ENCODE data around the gene GAS1.

Gene GAS1

GRCh38 chr9:86962692-86963091 is 15.4 kb upstream of the GAS1 start:
- in situ Hi-C loops (cut with HindIII; ENCODE audit: low pct_ligation_motif_present, low sequenced_read_pairs) = loop anchor here (25.0 kb wide), 1 partner anchor 100 kb away; no protein-coding TSS in a partner anchor
- Histone ChIP-seq H3K27ac (no peak overlapping the region), H3K27me3 (replicated peaks) (no peaks in the 10 kb centered on the region), H3K4me3 (ENCODE audit: low read depth, low read length) (no peak overlapping the region), H3K36me3 (replicated peaks) (no peaks in the 10 kb centered on the region)
- DNase-seq = no peak
- TF ChIP-seq, protein P1, sequence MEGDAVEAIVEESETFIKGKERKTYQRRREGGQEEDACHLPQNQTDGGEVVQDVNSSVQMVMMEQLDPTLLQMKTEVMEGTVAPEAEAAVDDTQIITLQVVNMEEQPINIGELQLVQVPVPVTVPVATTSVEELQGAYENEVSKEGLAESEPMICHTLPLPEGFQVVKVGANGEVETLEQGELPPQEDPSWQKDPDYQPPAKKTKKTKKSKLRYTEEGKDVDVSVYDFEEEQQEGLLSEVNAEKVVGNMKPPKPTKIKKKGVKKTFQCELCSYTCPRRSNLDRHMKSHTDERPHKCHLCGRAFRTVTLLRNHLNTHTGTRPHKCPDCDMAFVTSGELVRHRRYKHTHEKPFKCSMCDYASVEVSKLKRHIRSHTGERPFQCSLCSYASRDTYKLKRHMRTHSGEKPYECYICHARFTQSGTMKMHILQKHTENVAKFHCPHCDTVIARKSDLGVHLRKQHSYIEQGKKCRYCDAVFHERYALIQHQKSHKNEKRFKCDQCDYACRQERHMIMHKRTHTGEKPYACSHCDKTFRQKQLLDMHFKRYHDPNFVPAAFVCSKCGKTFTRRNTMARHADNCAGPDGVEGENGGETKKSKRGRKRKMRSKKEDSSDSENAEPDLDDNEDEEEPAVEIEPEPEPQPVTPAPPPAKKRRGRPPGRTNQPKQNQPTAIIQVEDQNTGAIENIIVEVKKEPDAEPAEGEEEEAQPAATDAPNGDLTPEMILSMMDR (IDR thresholded peaks at IDR 0.05; ENCODE audit: low read depth, low read length, missing control alignments) = no peak

DNA sequence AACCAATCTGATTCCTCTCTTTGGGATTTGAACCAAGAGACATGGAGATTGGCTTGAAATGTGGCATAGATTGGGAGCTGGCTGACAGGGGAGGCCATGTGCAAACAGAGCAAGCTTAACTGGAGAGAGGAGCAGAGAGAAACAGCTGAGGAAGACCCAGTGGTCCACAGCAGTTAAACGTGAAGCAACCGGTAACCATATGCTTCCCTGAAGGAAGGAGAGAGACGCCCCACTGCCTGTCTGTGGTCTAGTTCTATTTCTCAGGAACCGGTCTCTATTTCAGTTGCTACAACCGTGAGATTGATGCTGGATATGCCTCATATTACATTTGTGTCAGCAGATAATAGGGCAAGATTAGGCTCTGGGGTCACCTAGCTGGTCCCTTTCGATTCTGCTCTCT is 13.6 kb upstream of the GAS1 start:
- DNase-seq = no peak
- TF ChIP-seq, protein P1 (IDR thresholded peaks at IDR 0.05; ENCODE audit: low read depth, low read length, missing control alignments) = no peak
- Histone ChIP-seq H3K36me3 (replicated peaks) (no peaks in the 10 kb centered on the region), H3K4me3 (ENCODE audit: low read depth, low read length) (no peak overlapping the region), H3K27ac (no peak overlapping the region), H3K27me3 (replicated peaks) (no peaks in the 10 kb centered on the region)
- in situ Hi-C loops (cut with HindIII; ENCODE audit: low pct_ligation_motif_present, low sequenced_read_pairs) = loop anchor here (25.0 kb wide), 1 partner anchor 101 kb away; no protein-coding TSS in a partner anchor

- H3K36me3 ChIP-seq (replicated peaks) = no peaks in the 10 kb centered on the region
- H3K27ac ChIP-seq = no peak overlapping the region
- TF ChIP-seq, protein P1 (IDR thresholded peaks at IDR 0.05; ENCODE audit: low read depth, low read length, missing control alignments) = no peak
- in situ Hi-C loops (cut with HindIII; ENCODE audit: low pct_ligation_motif_present, low sequenced_read_pairs) = loop anchor here (25.0 kb wide), 1 partner anchor 104 kb away; no protein-coding TSS in a partner anchor
- no peaks in the 10 kb centered on the region for H3K27me3 ChIP-seq (replicated peaks)
- DNase-seq = no peak
- no peak overlapping the region for H3K4me3 ChIP-seq (ENCODE audit: low read depth, low read length)
Observed at GRCh38 chr9:86958203-86958602, 10.9 kb upstream of the GAS1 start.

GRCh38 chr9:86955561-86955960 is 8.3 kb upstream of the GAS1 start:
- Histone ChIP-seq H3K36me3 (replicated peaks) (no peaks in the 10 kb centered on the region), H3K27me3 (replicated peaks) (no peaks in the 10 kb centered on the region), H3K27ac (no peak overlapping the region), H3K4me3 (ENCODE audit: low read depth, low read length) (no peak overlapping the region)
- TF ChIP-seq, protein P1 (IDR thresholded peaks at IDR 0.05; ENCODE audit: low read depth, low read length, missing control alignments) = no peak
- in situ Hi-C loops (cut with HindIII; ENCODE audit: low pct_ligation_motif_present, low sequenced_read_pairs) = loop anchor here (25.0 kb wide), 1 partner anchor 107 kb away; no protein-coding TSS in a partner anchor
- no peak for DNase-seq

GRCh38 chr9:86955042-86955441 is 7.7 kb upstream of the GAS1 start:
- in situ Hi-C loops (cut with HindIII; ENCODE audit: low pct_ligation_motif_present, low sequenced_read_pairs) = loop anchor here (25.0 kb wide), 1 partner anchor 107 kb away; no protein-coding TSS in a partner anchor
- TF ChIP-seq, protein P1 (IDR thresholded peaks at IDR 0.05; ENCODE audit: low read depth, low read length, missing control alignments) = no peak
- Histone ChIP-seq H3K27me3 (replicated peaks) (no peaks in the 10 kb centered on the region), H3K36me3 (replicated peaks) (no peaks in the 10 kb centered on the region), H3K4me3 (ENCODE audit: low read depth, low read length) (no peak overlapping the region), H3K27ac (no peak overlapping the region)
- DNase-seq = no peak

DNA sequence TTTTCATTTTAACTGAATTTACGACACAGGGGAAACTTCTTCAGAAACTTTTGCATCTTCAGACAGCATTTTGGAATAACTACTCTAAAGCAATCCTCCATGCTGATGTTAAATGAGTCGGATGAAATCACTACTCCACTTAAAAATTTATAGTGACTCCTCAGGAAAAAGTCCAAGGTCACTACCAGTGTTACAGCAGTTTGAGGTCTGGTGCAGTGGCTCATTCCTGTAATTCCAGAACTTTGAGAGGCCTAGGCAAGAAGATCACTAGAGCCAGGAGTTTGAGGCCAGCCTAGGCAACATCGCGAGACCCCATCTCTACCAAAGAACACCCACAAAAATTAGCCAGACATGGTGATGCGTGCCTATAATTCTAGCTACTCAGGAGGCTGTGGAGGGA is 5.9 kb upstream of the GAS1 start:
- in situ Hi-C loops (cut with HindIII; ENCODE audit: low pct_ligation_motif_present, low sequenced_read_pairs) = loop anchor here (25.0 kb wide), 1 partner anchor 109 kb away; no protein-coding TSS in a partner anchor
- Histone ChIP-seq H3K27ac (no peak overlapping the region), H3K36me3 (replicated peaks) (no peaks in the 10 kb centered on the region), H3K4me3 (ENCODE audit: low read depth, low read length) (no peak overlapping the region), H3K27me3 (replicated peaks) (no peaks in the 10 kb centered on the region)
- TF ChIP-seq, protein P1 (IDR thresholded peaks at IDR 0.05; ENCODE audit: low read depth, low read length, missing control alignments) = no peak
- no peak for DNase-seq

Data from brain microvascular endothelial cell (primary cell).